Measurements from ENCODE around the gene AAGAB.
"Not testable (repeated sequence)": the region's sequence is repeated elsewhere in the genome, so short reads cannot be mapped to it uniquely, and the experiment has no call there.

Gene AAGAB

DNA sequence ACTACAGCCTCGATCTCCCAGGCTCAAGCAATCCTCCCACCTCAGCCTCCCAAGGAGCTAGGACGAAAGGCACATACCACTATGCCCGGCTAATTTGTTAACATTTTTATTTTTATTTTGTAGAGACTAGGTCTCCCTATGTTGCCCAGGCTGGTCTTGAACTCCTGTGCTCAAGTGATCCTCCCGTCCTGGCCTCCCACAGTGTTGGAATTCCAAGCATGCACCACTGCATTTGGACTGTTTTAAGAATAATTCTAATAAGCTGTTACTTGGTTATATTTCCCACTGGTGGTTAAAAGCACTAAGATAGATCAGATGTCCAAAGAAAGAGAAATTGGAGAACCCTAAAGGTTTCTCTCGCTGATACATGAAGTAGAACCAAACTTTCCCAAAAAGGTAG, 3.1 kb downstream of the AAGAB start:
- DNase-seq = no peak

DNA sequence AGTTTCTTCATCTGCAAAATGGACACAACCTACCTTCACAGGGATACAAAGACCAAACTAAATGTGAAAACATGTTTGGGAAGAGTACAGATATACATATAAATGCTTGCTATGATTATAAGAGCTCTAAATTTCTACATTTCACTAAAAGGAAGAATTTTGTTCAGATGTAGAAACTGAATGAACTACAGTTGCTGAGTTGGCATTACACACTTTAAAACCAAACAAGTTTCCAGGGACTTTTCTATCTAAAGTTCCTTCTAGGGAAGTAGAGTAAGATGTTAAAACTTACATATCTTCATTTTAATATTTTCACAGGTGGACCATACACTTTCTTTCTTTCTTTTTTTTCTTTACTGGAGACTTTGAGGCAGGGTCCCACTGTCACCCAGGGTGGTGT, 4.6 kb downstream of the AAGAB start:
- no peak for DNase-seq

GRCh38 chr15:67248011-67248505, 6.4 kb downstream of the AAGAB start:
- DNase-seq = no peak

- not testable (repeated sequence) for DNase-seq
Measured at GRCh38 chr15:67246606-67247005, 7.9 kb downstream of the AAGAB start.

- no peak for DNase-seq
Measured at GRCh38 chr15:67244971-67245478, 9.4 kb downstream of the AAGAB start.

DNA sequence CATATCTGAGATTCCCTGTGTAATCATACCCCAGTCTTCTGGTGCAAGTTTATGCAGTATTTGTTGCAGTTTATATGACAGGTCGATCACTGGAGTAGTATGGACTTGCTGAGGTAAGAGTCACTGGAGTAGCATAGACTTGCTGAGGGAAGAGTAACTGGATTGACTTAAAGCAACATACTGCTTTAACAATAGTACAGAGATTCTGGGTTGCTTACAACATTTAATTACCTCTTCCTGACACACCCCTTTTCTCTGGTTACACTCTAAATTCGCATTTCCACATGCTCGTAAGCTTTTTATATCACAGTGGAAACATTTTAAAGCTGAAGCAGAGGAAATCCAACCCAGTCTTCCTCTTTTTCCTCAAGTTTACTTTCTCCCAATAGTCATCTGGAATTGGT, 11.8 kb downstream of the AAGAB start:
- DNase-seq = no peak

DNA sequence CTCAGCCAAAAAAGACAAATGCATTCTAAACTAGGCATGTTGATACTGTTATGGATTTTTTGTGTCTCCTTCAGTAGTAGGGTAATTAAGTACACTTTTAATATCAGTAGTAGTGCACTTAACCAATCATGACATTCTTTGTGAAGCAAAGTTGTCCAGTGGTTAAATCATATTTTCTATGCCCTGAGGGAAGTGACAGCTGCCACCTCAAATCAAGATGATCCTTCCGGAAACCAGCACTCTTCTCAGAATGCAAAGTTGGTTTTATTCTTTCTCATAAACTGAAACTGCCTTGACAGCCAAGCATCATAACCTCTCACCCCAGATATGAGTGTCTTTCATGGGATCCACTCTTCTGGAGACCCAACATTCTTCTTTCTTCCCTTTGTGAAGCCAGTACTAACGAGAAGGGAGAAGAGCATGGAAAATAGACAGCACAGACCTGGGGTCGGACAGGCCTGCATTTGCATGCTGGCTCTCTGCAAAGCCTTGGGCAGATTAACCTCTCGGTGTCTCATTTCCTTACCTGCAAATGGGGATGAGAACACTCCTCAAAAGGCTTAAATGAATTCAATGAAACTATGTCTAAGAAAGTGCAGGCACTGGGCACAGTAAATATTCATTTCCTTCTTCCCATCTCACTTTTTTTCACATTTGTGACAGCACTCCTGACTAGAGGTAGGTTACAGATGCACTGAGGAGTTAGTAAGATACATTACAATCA, 13.2 kb downstream of the AAGAB start:
- DNase-seq = no peak

DNA sequence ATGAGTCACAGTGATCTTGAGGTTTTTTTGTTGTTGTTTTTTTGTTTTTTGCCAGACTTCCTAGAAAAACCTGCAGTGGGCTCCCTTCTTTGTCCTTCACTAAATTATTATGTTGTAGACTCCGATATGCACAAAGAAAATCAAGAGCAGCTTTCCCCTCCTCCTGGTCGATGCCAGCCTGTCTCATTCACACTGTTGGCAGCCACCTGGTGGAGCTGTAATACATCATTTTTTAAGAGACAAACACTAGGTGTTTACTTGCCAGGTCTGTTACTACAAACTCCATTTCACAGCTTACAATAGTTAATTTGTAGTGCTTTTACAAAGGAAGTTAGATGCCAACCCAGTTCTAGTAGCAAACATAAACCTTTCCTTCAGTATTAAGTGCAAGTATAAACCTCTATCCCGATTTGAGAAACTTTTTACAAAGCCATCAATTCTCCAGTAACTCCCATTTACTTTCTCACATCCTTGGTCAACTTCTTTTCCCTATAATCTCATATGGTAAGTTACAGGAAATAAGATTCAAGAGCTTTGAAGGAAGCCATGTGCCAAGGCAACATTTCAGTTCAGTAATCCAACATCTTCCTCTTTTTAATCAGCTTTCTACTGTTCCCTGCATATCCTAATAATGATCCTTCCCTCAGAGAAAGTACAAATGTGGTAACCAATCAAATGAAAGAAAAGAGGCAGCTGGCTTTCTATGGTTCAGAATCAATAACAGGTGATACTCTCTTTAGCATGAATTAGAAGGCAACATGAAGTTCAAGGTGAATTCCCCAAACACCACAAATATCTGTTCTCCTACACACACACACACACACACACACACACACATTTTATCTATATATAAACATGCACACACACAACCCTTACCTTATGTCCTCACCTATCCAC, 14.0 kb downstream of the AAGAB start:
- DNase-seq = no peak

GRCh38 chr15:67232591-67232990, 21.9 kb downstream of the AAGAB start:
- no peak for DNase-seq

GRCh38 chr15:67230504-67230903, 24.0 kb downstream of the AAGAB start:
- DNase-seq = no peak

DNA sequence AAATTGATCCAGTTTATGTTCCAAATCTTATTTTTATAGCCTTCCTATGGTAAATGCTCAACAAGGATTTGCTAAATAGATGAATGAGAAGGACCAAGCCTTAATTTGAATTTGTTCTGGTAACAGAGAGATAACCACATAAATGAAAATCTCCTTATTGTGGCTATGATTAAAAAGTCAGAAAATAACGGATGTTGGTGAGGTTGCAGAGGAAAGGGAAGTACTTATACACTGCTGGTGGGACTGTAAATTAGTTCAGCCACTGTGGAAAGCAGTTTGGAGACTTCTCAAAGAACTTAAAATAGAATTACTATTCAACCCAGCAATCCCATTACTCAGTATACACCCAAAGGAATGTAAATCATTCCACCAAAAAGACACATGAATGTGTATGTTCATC, 26.2 kb downstream of the AAGAB start:
- no peak for DNase-seq

- DNase-seq = no peak
Measured at GRCh38 chr15:67227846-67228245, 26.6 kb downstream of the AAGAB start.

- DNase-seq = no peak
Measured at GRCh38 chr15:67227431-67227830, 27.0 kb downstream of the AAGAB start.

- DNase-seq = no peak
Measured at GRCh38 chr15:67225336-67225735, 29.1 kb downstream of the AAGAB start.

DNA sequence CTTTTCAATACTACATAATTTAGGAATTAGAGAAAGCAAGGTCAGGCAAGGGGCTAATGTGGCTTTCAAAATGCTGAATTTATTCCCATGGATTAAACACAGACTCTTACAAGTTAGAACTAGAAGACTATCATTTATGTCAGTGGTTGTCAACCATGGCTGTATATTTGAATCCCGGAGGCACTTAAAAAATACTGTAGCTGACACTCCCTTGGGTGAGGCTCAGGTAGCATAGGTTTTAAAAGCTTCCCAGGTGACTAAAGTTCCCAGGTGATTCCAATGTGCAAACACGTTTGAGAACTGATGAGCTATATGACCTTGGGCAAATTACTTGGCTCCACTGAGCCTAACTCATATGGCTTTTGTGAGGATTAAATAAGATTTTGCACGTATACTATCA, 29.6 kb downstream of the AAGAB start:
- no peak for DNase-seq

DNA sequence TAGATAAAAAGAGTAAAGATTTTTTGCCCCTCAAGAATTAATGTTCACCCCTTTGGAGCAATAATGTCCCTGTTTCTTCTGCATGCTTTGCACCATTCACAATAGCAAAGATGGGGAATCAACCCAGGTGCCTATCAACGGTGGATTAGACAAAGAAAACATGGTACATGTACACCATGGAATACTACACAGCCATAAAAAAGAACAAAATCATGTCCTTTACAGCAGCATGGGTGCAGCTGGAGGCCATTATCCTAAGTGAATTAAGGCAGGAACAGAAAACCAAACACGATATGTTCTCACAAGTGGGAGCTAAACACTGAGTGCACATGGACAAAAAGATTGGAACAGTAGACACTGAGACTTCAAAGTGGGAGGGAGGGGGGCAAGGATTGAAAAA, 35.2 kb downstream of the AAGAB start:
- DNase-seq = no peak

DNA sequence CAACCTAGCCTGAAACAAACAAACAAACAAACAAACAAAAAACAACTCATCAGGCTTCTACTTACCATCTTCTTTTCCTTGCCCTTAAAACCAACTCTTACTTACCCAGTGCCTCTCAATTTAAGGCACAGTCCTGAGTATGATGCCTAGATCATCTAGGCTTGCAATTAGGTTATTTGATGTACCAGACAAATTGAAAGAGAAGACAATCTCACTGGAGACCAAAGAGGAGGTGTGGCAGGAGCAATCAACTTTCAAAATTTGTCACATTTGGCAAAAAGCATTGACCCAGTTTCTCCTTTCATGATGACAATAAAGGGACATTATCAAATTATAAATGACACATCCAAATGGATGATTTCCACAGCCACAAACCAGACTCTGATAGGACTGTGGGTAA, 36.0 kb downstream of the AAGAB start:
- DNase-seq = no peak

DNA sequence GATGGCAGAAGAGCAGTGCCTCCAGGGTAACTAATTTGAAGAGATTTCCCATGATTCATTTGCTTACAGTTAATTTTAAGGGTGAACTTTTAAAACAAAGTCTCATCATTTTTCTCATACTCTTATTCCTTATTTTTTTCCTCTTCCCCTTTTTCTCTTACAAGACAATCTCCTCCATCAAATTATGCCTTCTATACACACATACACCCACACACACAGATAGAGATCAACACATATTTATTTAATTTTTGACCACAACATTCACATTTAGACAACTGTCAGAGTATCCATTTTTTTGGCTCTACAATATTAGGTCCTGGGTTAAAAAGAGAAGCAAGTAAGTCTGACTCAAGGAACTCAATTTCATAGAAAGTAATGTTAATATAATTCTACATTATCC, 37.6 kb downstream of the AAGAB start:
- DNase-seq = no peak

DNA sequence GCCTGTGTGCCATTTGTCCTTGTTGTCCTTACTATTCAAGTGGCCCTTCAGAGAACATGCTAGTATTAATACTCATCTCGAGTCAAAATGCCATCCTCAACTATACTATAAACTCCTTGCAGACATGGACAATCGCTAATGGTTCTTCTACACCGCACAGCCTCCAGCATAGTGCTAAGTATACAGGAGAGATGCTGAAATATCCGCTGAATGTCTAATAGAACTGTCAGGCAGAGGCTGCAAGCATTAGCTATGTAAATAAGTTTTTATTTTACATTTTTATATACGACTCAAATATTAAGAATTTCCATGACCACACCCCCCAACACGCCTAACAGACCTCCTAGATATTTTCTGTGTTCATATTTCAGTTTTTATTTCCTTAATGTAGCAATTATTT, 39.4 kb downstream of the AAGAB start:
- no peak for DNase-seq

DNA sequence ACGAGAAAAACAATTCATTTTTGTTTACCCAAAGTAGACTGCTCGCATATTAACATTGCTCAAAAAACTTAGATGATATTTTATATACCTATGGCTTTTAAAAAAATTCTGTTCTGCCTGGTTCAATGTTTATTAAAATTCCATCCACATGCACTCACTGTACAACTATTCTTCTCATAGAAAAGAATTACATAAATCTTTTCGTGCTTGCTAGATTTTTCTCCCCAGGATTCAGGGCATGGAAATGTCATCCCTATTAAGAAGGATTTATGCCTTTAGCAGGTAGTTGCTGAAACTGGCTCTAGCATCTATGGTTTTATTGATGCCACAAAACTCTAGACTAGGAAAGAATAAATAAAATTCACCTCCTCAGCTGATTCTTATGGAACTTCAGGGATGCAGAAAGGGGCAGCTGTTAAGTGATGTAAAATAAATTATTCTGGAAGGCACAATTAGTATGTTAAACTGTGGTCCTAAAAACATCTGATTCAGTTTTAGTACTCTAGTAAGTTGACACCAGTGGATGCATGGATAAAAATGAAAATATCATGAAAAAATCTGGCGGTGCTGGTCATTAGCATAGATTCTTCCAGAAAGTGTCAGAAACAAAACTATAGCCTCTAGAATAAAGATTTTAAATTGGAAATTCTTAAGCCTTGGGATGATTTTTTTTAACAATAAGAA, 41.6 kb downstream of the AAGAB start:
- DNase-seq = no peak

- DNase-seq = no peak
Measured at GRCh38 chr15:67210555-67211168, 43.8 kb downstream of the AAGAB start.

DNA sequence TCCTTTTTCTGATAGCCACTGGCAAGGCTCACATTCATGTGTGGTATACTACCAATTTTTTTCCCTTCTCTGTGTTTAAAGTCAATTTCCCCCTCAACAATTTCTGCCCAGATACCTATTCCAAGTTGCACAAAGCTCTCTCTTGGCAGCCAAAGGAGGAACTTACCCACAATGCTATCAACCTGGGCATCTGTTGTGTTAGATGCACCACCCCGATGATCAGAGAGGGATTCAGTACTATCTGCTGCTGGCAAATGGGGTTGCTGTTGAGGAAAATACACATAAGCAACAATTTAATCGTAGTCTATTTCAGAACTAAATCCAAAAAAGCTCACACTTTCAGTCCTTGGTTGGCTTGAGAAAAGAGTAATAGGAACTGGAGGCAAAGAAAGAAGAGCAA, 46.1 kb downstream of the AAGAB start:
- DNase-seq = no peak
